CMK (cell line): ENCODE results near the gene PPA1.
"Not testable (repeated sequence)": the region's sequence is repeated elsewhere in the genome, so short reads cannot be mapped to it uniquely, and the experiment has no call there.

Experiments
- DNase-seq: peaks from one replicate; pipeline ENCODE4 v3.0.0-alpha.2; 2010; ENCODE audit warnings: low read depth

Gene PPA1

GRCh38 chr10:70169011-70169410, 64.2 kb downstream of the PPA1 start:
- DNase-seq = no peak

DNA sequence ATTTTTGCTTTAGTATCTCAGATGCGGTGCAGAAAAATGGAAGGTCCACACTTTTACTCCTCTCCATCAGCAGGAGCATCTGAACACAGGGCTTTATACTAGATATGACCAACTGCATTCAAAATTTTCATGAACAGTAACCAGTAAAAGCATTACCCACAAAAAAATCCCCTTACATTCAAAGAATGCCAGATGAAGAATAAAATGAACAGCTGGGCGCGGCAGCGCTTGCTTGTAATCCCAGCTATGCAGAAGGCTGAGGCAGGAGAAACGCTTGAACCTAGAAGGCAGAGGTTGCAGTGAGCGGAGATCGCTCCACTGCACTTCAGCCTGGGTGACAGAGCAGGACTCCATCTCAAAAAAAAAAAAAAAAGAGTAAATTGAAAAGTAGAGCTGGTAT, 66.0 kb downstream of the PPA1 start:
- DNase-seq = no peak

- no peak for DNase-seq
These were observed 66.8 kb downstream of the PPA1 start for GRCh38 chr10:70166394-70166793.

DNA sequence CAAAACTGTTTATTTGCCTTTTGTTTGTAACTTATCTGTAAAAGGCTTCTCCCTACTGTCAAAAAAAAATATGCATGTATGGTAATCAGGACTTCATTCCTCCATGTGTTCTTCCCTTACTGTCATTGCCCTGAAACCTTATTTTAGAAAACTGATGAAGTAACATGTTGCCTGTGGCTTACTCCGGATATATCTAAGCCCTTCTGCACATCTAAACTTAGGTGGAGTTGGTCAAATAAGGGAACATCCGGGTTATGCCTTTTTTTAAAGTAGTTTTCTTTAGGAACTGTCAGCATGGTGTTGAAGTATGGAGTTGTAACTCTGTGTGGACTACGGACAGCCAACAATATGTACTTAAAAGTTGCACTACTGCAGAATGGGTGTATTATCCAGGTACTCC, 69.1 kb downstream of the PPA1 start:
- no peak for DNase-seq

- no peak for DNase-seq
These were observed 69.8 kb downstream of the PPA1 start for GRCh38 chr10:70163448-70163847.

- no peak for DNase-seq
These were observed 70.4 kb downstream of the PPA1 start for GRCh38 chr10:70162892-70163201.

- DNase-seq = no peak
These were observed 70.9 kb downstream of the PPA1 start for GRCh38 chr10:70162151-70162891.

- no peak for DNase-seq
These were observed 72.4 kb downstream of the PPA1 start for GRCh38 chr10:70160798-70161197.

DNA sequence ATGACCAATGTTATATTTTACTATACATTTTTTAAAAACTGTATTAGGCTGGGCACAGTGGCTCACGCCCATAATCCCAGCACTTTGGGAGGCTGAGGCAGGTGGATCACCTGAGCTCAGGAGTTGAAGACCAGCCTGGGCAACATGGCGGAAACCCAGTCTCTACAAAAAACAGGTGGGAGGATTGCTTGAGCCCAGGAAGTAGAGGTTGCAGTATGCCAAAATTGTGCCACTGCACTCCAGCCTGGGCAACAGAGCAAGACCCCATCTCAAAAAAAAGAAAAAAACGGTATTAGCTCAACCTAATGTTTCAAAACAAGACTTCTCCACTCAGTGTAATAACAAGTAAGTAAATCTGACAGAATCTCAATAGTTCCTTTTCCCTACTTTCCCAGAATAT, 73.9 kb downstream of the PPA1 start:
- DNase-seq = not testable (repeated sequence)

DNA sequence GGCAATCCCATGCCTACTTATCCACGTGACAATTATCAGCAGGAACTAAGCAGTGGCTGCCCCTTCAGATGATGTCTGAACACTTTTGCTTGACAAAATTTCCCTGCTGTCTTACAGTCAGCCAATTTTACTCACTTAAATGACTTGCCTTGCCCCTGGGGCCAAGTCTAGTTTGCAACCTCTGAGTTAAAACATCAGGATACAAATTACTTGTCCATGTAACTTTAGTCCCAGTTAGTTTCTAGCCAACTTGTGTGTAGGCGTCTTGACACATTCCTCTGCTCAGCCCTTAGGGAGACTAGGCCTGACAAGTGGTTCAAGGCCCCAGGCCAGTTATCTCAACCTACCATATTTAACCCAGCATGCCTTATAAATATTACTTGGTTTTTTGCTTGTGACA, 75.1 kb downstream of the PPA1 start:
- DNase-seq = no peak

DNA sequence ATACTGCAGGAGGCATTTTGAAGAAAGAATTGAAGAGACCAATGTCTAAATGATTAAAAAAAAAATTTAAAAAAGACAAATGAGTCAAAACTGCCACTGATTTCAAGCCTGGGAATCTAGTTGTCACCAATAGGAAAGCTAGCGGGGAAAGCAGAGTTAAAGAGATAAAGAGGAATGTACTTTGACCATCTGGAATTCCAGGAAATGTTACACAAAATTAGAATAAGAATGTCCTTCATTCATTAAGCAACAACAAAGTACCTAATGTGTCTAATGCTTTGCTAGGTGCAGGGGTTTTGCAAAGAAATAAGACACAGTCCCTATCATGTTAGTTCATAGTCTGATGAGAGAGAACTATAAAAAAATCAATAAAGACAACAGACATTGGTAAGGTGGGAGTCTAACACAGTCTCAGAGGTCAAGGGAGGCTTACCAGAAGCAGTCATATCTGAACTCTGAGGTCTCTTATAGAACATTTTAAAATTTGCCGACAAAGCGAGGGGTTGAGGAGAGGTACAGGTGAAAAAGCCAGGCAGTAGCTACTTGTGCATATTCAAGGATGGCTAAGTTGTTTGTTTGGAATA, 77.9 kb downstream of the PPA1 start:
- DNase-seq = no peak
